GM19324 (cell line): ENCODE measurements around the gene SGPL1.

Experiments
- ATAC-seq: cut with Tn5 transposase; IDR thresholded peaks from one replicate; pipeline ENCODE4 v1.9.1; 2021; ENCODE audit warnings: mild to moderate bottlenecking, moderate library complexity; ENCODE audit not compliant: unreplicated experiment, low FRiP score

Gene SGPL1

GRCh38 chr10:70807556-70807955 is 8.2 kb upstream of the SGPL1 start:
- ATAC-seq: no peak

- no peak for ATAC-seq
These were observed 6.6 kb upstream of the SGPL1 start for GRCh38 chr10:70809011-70809611.

GRCh38 chr10:70809726-70810125 is 6.0 kb upstream of the SGPL1 start:
- ATAC-seq: no peak

DNA sequence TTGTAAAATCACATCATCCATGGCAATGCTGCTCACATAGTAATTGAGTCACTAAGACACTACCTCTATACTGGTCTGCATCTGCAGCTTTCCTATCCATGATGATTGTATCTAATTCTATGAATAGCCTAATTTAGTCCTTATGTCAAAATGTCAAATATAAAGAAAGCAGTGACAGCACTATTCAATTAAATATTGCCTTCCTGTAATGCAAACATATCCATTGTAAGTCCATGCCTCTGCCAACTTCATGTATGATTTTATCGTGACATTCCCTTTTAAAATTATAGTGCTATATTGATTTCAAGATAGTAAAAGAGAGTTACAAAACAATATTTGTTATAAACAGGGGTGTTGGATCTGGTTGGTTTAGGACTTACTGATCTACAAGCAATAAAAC is 4.8 kb upstream of the SGPL1 start:
- ATAC-seq: no peak

DNA sequence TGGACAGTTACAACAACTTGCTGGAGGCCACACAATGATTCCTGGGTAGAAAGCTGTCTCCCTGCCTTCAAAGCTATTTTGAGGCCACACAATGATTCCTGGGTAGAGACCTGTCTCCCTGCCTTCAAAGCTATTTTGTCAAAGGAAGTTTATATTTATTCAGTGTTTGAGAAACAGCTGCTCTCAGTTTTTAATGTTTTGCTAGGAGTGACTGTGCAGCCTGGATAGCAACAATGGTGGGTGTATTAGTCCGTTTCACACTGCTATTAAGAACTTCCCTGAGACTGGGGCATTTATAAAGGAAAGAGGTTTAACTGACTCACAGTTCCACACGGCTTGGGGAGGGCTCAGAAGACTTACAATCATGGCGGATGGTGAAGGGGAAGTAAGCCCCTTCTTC is 3.9 kb upstream of the SGPL1 start:
- ATAC-seq: no peak

- no peak for ATAC-seq
These were observed 2.9 kb upstream of the SGPL1 start for GRCh38 chr10:70812814-70813213.

GRCh38 chr10:70814126-70814525 is 1.6 kb upstream of the SGPL1 start:
- ATAC-seq: no peak

DNA sequence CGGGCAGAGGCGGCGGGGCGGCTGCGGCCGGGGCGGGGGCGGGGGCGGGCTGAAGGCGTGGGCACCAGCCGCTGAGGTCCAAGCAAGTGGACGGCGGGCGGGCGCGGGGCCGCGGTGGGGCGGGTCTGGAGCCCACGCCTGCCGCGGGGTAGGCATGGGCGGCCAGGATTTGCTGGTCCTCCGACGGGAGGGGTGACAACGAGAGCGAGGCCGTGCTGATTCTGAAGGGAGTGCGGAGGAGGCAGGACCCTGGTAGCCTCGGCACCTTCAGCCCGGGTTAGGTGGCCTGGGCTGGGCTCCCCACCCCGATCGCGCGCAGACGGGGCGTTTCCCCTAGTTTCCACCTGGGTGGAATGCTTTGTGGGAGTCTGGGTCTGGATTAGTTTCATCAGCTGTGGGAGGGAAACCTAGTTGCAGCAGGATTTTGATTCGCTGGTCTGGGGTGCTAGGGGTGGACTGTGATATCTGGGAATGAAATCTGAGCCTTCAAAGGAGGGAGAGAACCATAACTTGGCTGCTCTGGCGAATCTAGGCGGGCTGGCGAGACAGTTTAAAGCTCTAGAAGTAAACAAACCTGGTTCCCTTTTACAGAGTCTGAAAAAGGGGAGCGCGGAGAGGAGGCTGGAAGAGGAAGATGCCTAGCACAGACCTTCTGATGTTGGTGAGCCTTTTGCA is 609 bp downstream of the SGPL1 start:
- peak; percentile 49 for ATAC-seq

GRCh38 chr10:70820976-70821750 is 5.4 kb downstream of the SGPL1 start:
- ATAC-seq: no peak

GRCh38 chr10:70822076-70822820 is 6.5 kb downstream of the SGPL1 start:
- no peak for ATAC-seq

DNA sequence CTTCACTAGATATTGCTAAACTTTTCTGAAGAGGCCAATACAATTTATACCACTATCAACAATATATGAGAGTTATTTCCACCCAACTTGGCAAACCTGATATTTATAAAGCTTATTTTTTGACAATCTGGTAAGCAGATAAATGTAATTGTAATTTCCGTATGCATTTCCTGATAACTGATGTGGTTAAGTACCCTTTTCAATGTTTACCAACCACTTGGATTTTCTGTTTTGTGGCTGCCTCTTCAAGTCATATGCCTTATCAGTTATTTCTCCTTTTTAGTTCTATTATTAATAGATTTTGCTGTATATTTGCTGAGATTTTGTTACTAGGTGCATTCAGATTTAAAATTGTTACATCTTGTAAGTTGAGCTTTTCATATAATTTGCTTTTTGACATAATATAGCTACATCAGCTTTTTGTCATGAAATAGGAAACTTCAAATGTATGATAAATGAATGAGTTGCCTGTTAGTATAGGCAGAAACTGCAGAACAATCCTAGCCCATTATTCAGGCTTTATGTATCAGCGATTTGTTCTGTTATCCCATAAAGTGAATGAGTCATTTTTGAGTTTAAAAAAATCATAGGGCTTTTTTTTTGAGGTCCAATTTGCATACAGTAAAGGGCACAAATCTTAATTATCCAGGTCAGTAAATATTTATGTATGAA is 11.5 kb downstream of the SGPL1 start:
- no peak for ATAC-seq

DNA sequence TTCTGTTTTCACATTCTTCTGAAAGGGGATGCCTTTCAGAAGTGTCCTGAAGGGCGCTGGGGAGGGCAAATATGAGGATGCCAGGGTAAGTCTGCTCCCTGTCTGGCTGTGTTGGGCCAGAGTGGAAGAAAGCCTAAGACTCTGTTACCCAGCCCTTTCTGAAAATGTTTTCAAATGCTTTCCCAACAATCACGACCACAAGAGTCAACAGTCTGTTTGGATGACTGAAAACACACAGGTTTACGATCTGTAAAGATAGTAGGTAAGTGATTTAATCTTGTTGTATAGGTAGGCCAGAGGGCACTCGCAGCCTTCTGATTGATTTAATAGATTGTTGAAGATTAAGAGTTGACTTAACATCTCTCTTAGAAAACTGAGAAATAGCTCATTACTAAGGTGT is 13.2 kb downstream of the SGPL1 start:
- ATAC-seq: no peak

- ATAC-seq: no peak
These were observed 13.8 kb downstream of the SGPL1 start for GRCh38 chr10:70829543-70829942.

GRCh38 chr10:70830164-70830563 is 14.4 kb downstream of the SGPL1 start:
- ATAC-seq: no peak

DNA sequence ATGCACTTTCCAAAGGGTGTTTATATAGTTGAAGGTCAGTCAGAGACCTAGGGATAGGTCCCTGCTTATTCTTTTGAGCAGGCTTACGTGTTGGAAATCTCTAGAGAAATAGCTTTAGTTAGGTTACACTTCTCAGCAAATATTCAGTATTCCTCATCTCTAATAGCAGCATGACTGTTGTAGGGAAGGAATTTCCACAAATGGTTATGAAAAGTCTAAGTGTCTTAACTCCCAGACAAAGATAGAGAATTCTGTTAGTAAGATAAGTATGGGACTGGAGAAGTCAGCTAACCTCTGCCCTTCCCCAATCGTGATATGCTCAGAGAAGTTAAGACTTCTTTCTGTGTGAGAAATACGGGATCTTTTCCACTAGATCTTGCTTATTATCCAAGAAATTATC is 16.5 kb downstream of the SGPL1 start:
- no peak for ATAC-seq

- no peak for ATAC-seq
These were observed 17.2 kb downstream of the SGPL1 start for GRCh38 chr10:70832852-70833528.

DNA sequence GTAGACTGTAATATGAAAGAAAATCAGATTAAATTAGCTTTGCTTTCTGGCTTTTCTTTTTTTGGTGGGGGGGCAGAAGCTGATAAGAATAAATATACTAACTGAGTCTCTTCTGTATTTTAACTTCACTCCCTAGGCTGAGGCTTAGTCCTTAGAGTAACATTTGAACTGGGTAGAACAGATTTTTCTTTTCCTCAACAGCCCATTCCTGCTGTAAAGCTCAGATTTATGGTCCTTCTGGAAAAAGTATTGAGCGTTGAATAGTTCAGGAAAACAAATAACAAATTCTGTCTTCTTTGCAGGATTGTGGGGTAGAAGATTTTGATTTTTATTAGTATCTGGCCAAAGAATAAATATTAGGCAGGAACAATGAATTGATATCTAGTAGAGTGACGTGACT is 17.9 kb downstream of the SGPL1 start:
- no peak for ATAC-seq

DNA sequence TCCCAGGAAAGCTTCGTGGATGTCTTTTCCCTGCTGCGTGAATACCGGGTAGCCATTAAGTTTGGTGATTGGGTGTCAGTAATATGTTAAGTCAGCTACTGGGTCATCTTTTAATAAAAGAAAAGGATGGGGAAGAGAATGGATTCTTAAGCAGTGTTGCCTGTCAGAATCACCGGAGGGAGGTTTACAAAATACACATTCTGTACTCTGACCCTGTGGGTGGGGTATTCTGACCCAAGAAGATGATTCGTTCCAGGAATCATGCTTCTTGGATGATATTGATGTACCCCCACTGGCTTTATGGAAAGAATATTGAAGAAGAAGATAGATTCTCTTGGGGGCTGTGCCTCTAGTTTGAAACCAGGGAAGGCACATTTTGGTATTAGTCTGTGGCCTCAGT is 18.3 kb downstream of the SGPL1 start:
- no peak for ATAC-seq

- no peak for ATAC-seq
These were observed 18.8 kb downstream of the SGPL1 start for GRCh38 chr10:70834441-70835151.
